Uterus (tissue), 4 donors: ENCODE measurements around the gene MYO1D. TPM values are rescaled to one million over a fixed set of nuclear protein-coding genes. Genes with fewer than 3 reads are reported as not detected.
"Not testable (repeated sequence)": the region's sequence is repeated elsewhere in the genome, so short reads cannot be mapped to it uniquely, and the experiment has no call there.

Experiments
- DNase-seq, 2 donors: peaks; one replicate each; pipeline ENCODE4 v3.0.0-alpha.2; 2019 to 2020
- H3K27ac ChIP-seq, 2 donors: fragments of 200-600 bp; sonication (generic); 1 replicate in 1 of 2; 2 replicates in 1 of 2; pipeline ENCODE4 v1.5.1; 2016 to 2018
- H3K27me3 ChIP-seq, 2 donors: fragments of 200-600 bp; sonication (generic); one replicate each; pipeline ENCODE4 v1.5.1; 2018 to 2019; ENCODE audit warnings: control low read depth in 1 of 2
- H3K36me3 ChIP-seq, 2 donors: fragments of 200-600 bp; sonication (generic); one replicate each; pipeline ENCODE4 v1.5.1; 2019; ENCODE audit warnings: control low read depth in 1 of 2
- H3K4me1 ChIP-seq, 2 donors: fragments of 200-600 bp; sonication (generic); one replicate each; pipeline ENCODE4 v1.5.1; 2018 to 2019; ENCODE audit warnings: control low read depth in 1 of 2
- H3K4me3 ChIP-seq, 2 donors: fragments of 200-600 bp; sonication (generic); 1 replicate in 1 of 2; 2 replicates in 1 of 2; pipeline ENCODE4 v1.5.1; 2018 to 2019; ENCODE audit warnings: mild to moderate bottlenecking in 1 of 2
- H3K9me3 ChIP-seq, 2 donors: fragments of 200-600 bp; sonication (generic); one replicate each; pipeline ENCODE4 v1.5.1; 2019; ENCODE audit warnings: control low read depth in 1 of 2
- POLR2A ChIP-seq, 2 donors: fragments of 450-650 bp; IDR thresholded peaks; one replicate each; pipeline ENCODE4 v1.6.1; 2016; ENCODE audit warnings: antibody characterized with exemption in 2 of 2, mild to moderate bottlenecking in 1 of 2, moderate library complexity in 1 of 2
- intact Hi-C: fragments of 100-400 bp; cut with DNase I; formaldehyde crosslinking; loops from one replicate; pipeline ENCODE4 v1.15.1; 2023; ENCODE audit warnings: low total_unique reads
- total RNA-seq, 4 donors: library from RNA; depleted of rRNA in 3 of 4; stranded (reverse); fragments of >200 nt in 3 of 4; gene quantifications; one replicate each; pipeline versions ENCODE4 v1.1.0 to v1.2.4, GENCODE V29; 2014 to 2023
- TF ChIP-seq, protein P1 (sequence below), 4 experiments: fragments of 200-600 bp in 2 of 4; fragments of 450-650 bp in 2 of 4; sonication (generic) in 2 of 4; IDR thresholded peaks; one replicate each; pipeline ENCODE4 v1.5.1; 2016 to 2019; ENCODE audit warnings: antibody characterized with exemption in 4 of 4, mild to moderate bottlenecking in 2 of 4, moderate library complexity in 1 of 4
- donor health status: DM: yes; HTN: yes; CAD: no.

Gene MYO1D
- total RNA-seq, 4 donors from 2014 or later = 20.4 to 55.2 (median 30.6) TPM

DNA sequence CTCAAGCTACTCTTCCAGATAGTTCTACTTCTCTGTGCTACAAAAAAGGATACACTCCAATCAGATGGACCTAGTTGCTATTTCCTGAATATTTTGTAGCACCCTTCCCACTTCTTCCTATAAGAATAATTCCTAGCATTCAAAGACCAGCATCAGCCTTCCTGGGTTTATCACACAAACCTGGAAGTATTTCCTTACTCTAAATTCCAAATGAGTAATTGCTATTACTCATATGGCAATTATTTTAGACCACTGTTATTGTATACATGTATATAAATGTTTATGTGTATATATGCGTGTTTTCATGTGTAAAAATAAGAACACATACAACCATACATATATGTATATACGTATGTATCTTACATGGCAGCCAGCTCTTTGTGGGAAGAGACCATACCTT lies 130.6 kb downstream of the MYO1D start:
- Histone ChIP-seq H3K27me3 (no peaks in the 10 kb centered on the region), H3K4me3 (no peak overlapping the region), H3K36me3 (no peaks in the 10 kb centered on the region), H3K27ac (no peak overlapping the region), H3K4me1 (no peaks in the 10 kb centered on the region), H3K9me3 (no peaks in the 10 kb centered on the region)
- DNase-seq = no peak
- intact Hi-C loops = no loop called here
- TF ChIP-seq POLR2A (IDR thresholded peaks at IDR 0.05) = no peak

DNA sequence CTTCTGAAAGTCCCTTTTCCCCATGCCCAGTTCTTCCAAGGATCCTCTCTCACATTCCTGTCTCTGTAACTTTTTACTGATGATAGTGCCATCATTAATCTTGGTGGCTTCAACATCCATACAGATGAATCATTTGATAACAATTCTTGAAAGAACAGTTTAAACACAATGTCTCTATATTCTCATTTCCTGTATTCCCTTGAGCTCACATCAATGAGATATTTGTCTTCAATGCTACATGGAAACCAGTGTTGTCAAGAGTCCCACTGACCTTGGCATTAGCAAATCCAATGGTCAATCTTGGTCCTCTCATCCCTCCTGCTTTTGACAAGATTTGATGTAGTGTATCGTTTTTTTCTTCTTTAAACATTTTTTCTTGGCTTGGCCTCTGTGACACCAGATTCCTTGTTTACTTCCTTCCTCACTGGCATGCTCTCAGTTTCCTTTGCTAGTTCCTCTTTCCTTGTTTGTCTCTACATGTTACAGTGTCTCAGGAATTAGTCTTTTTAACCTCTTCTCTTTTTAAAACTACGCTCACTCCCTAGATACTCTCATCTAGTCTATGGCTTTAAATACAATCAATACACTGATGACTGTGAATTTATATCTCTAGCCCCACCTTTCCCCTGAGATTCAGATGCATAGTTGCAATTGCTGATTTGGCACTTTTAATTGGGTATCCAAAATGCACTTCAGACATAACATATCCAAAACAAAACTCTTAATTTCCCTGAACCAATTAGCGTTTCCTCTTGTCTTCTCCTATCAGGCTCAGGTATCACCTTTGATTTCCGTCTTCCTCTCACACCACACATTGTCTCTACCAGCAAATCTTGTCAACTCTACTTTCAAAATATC lies 134.0 kb downstream of the MYO1D start:
- H3K27ac ChIP-seq = no peak overlapping the region
- no peaks in the 10 kb centered on the region for H3K9me3 ChIP-seq
- no peaks in the 10 kb centered on the region for H3K4me1 ChIP-seq
- no peak overlapping the region for H3K4me3 ChIP-seq
- H3K36me3 ChIP-seq = no peaks in the 10 kb centered on the region
- TF ChIP-seq, protein P1, sequence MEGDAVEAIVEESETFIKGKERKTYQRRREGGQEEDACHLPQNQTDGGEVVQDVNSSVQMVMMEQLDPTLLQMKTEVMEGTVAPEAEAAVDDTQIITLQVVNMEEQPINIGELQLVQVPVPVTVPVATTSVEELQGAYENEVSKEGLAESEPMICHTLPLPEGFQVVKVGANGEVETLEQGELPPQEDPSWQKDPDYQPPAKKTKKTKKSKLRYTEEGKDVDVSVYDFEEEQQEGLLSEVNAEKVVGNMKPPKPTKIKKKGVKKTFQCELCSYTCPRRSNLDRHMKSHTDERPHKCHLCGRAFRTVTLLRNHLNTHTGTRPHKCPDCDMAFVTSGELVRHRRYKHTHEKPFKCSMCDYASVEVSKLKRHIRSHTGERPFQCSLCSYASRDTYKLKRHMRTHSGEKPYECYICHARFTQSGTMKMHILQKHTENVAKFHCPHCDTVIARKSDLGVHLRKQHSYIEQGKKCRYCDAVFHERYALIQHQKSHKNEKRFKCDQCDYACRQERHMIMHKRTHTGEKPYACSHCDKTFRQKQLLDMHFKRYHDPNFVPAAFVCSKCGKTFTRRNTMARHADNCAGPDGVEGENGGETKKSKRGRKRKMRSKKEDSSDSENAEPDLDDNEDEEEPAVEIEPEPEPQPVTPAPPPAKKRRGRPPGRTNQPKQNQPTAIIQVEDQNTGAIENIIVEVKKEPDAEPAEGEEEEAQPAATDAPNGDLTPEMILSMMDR (IDR thresholded peaks at IDR 0.05) = no peak
- no peak for TF ChIP-seq POLR2A (IDR thresholded peaks at IDR 0.05)
- intact Hi-C loops = no loop called here
- no peaks in the 10 kb centered on the region for H3K27me3 ChIP-seq
- DNase-seq = no peak

DNA sequence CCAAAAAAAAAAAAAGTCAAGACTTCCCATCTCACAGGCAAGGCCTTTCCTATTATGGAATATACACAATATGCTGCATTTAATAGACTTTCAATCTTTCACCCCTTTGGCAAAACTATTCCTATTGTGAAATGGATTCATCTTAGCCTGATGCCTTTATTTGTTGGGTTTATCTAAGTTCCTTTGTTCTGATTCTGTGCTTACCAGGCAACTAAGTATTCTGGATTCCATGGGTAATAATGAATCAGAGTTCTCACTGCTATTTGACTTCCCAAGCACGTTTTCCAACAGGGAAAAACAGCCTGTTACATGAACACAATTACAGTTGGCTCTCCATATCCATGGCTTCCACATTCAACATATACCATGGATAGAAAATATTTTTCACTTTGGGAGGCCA lies 135.5 kb downstream of the MYO1D start:
- intact Hi-C loops = no loop called here
- Histone ChIP-seq H3K27me3 (no peaks in the 10 kb centered on the region), H3K9me3 (no peaks in the 10 kb centered on the region), H3K27ac (no peak overlapping the region), H3K36me3 (no peaks in the 10 kb centered on the region), H3K4me3 (no peak overlapping the region), H3K4me1 (no peaks in the 10 kb centered on the region)
- DNase-seq = no peak
- TF ChIP-seq POLR2A (IDR thresholded peaks at IDR 0.05) = no peak
- TF ChIP-seq, protein P1 (IDR thresholded peaks at IDR 0.05) = no peak

DNA sequence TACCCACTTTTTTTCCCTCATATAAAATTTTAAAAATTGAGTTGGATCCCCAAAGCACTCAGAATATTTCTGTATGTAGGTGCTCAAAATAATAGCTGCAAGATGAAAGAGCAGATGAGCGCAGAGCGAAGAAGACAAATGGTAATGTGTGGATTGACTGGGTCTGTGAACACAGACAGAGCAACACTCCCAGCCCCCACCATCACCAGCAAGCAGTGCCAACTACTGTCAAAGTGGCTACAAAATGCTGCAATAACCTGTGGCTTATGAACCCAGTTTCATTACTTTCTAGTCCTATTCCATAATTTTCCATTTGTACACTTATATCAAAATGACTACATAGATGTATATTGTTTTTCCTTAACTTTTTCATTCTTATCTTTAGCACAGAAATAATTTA lies 137.2 kb downstream of the MYO1D start:
- TF ChIP-seq, protein P1 (IDR thresholded peaks at IDR 0.05) = no peak
- TF ChIP-seq POLR2A (IDR thresholded peaks at IDR 0.05) = no peak
- no peak overlapping the region for H3K27ac ChIP-seq
- intact Hi-C loops = no loop called here
- no peaks in the 10 kb centered on the region for H3K36me3 ChIP-seq
- no peaks in the 10 kb centered on the region for H3K4me1 ChIP-seq
- DNase-seq = no peak
- no peaks in the 10 kb centered on the region for H3K27me3 ChIP-seq
- no peaks in the 10 kb centered on the region for H3K9me3 ChIP-seq
- no peak overlapping the region for H3K4me3 ChIP-seq

DNA sequence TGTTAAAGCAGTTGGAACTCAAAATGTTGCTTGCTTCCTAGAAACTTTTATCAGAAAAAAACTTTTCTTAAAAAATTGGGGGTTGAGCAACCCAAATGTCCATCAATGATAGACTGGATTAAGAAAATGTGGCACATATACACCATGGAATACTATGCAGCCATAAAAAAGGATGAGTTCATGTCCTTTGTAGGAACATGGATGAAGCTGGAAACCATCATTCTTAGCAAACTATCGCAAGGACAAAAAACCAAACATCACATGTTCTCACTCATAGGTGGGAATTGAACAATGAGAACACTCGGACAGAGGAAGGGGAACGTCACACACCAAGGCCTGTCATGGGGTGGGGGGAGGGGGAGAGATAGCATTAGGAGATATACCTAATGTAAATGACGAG lies 137.8 kb downstream of the MYO1D start:
- H3K27ac ChIP-seq, H3K4me3 ChIP-seq, intact Hi-C loops, H3K9me3 ChIP-seq, H3K27me3 ChIP-seq, DNase-seq, H3K36me3 ChIP-seq, H3K4me1 ChIP-seq: not testable (repeated sequence)

DNA sequence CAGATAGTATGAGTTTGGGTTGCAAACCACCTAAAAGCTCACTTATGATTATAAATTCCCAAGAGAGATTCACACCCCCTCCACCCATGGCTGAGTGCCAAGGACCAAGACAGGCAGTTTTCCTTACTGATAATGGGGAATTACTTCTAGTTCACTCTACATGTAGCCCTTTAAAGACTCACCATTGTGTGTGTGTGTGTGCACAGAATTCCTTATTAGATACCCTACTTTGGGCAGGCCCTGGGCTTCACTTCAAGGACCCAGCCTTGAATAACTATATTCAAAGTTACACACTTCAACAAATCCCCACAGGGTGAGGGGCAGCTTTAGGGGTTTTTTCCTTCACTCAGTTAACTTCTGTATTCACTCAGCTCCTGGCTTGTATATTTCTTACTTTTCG lies 143.5 kb downstream of the MYO1D start:
- no peaks in the 10 kb centered on the region for H3K9me3 ChIP-seq
- TF ChIP-seq POLR2A (IDR thresholded peaks at IDR 0.05) = no peak
- TF ChIP-seq, protein P1 (IDR thresholded peaks at IDR 0.05) = no peak
- intact Hi-C loops = no loop called here

More for the DNA sequence above, 143.5 kb downstream of the MYO1D start:
- Histone ChIP-seq H3K4me1 (no peaks in the 10 kb centered on the region), H3K36me3 (no peaks in the 10 kb centered on the region), H3K27ac (no peak overlapping the region), H3K4me3 (no peak overlapping the region), H3K27me3 (no peaks in the 10 kb centered on the region)
- no peak for DNase-seq
